ENCODE data around the gene PRICKLE1. TPM values are rescaled to one million over a fixed set of nuclear protein-coding genes. Genes with fewer than 3 reads are reported as not detected.

Gene PRICKLE1
- total RNA-seq, 1 donor from 2014 or later = 20.9 TPM

DNA sequence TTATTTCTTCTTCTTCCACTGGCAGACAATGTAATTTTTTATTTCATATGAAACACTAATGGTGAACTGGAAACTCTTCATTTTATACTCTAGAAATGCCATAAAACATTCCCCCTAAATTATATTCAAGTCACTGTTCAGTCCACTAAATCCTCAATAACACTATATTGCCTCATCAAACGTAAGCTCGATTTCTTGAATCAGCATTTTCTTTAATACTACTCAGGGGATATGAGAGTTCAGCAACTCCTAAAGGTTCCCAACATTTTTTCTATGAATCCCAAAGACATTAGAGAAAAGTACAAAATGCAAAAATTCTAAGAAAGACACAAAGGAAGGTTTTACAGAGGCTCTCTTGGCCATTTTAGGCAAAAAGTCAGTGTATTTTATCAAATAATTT lies 59.3 kb downstream of the PRICKLE1 start:
- intact Hi-C loops (cut with micrococcal nuclease) = no loop called here
- no peaks in the 10 kb centered on the region for H3K9me3 ChIP-seq (replicated peaks)
- no peak for DNase-seq
- peaks cover 12% of the 10 kb centered on the region for H3K4me1 ChIP-seq
- TF ChIP-seq, protein P1, sequence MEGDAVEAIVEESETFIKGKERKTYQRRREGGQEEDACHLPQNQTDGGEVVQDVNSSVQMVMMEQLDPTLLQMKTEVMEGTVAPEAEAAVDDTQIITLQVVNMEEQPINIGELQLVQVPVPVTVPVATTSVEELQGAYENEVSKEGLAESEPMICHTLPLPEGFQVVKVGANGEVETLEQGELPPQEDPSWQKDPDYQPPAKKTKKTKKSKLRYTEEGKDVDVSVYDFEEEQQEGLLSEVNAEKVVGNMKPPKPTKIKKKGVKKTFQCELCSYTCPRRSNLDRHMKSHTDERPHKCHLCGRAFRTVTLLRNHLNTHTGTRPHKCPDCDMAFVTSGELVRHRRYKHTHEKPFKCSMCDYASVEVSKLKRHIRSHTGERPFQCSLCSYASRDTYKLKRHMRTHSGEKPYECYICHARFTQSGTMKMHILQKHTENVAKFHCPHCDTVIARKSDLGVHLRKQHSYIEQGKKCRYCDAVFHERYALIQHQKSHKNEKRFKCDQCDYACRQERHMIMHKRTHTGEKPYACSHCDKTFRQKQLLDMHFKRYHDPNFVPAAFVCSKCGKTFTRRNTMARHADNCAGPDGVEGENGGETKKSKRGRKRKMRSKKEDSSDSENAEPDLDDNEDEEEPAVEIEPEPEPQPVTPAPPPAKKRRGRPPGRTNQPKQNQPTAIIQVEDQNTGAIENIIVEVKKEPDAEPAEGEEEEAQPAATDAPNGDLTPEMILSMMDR (IDR thresholded peaks at IDR 0.05; ENCODE audit: borderline replicate concordance) = no peak
- H3K4me3 ChIP-seq = no peak overlapping the region
- no peaks in the 10 kb centered on the region for H3K27me3 ChIP-seq (ENCODE audit: low read depth)
- H3K27ac ChIP-seq (replicated peaks) = no peak overlapping the region
- H3K36me3 ChIP-seq = no peaks in the 10 kb centered on the region

DNA sequence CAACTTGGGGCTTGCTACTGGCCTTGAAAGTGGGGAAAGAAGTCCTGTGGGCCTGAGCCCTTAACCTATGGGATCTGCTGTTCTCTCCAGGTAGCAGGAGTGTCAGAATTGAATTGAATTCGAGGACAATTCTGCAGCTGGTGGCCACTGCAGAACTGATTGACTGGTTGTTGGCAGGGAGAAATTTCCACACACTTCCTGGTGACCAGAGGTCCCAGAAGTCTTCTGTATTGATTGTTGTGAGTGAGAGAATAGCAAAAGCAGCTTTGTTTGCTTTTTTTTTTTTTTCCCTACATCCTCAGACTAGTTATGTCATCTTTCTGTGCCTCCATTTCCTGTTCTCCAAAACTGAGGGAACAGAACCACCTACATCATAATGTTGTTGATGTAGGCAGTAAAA lies 64.1 kb downstream of the PRICKLE1 start:
- Histone ChIP-seq H3K4me1 (no peaks in the 10 kb centered on the region), H3K27ac (replicated peaks) (no peak overlapping the region), H3K27me3 (ENCODE audit: low read depth) (no peaks in the 10 kb centered on the region), H3K4me3 (no peak overlapping the region), H3K9me3 (replicated peaks) (no peaks in the 10 kb centered on the region), H3K36me3 (no peaks in the 10 kb centered on the region)
- TF ChIP-seq, protein P1 (IDR thresholded peaks at IDR 0.05; ENCODE audit: borderline replicate concordance) = no peak
- intact Hi-C loops (cut with micrococcal nuclease) = no loop called here
- DNase-seq = no peak

DNA sequence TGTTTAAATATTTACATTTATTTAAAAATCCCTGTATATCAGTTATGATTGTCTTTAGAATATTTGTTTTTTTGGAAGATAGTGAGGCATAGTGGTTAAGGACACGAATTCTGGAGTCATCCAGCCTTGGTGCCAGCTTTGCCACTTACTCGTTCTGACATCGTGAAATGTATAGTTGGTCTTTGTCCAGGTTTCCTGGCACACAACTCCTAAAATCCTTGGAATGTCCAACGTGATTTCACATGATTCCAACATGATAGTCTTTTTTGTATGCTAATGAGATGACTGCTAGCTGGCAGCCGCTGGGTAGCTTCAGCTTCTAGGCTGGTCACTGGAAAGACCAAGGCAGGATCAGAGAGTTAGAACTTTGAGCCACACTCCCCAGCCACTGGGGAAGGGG lies 64.8 kb downstream of the PRICKLE1 start:
- H3K4me3 ChIP-seq = no peak overlapping the region
- no peak overlapping the region for H3K27ac ChIP-seq (replicated peaks)
- no peaks in the 10 kb centered on the region for H3K27me3 ChIP-seq (ENCODE audit: low read depth)
- DNase-seq = no peak
- H3K4me1 ChIP-seq = no peaks in the 10 kb centered on the region
- no peaks in the 10 kb centered on the region for H3K36me3 ChIP-seq
- no peaks in the 10 kb centered on the region for H3K9me3 ChIP-seq (replicated peaks)
- TF ChIP-seq, protein P1 (IDR thresholded peaks at IDR 0.05; ENCODE audit: borderline replicate concordance) = no peak
- intact Hi-C loops (cut with micrococcal nuclease) = no loop called here

DNA sequence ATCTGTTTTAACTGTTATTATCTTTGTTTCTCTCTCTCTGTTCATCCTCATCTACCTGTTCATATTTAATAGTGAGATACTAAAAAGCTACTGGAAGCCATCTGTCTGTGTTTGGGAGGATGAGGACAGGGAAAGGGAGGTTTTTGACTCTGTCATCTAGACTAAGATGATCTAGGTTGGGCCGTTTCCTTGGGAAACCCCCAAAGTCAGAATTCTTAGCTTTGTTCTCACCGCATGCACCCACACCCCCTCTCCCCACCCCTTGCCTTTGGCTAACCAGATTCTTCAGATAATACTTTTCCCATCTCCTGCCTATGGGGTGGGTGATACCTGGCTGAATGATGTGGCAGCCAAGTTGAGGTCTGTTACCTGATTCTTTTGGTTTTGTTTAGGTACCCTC lies 73.0 kb downstream of the PRICKLE1 start:
- TF ChIP-seq, protein P1 (IDR thresholded peaks at IDR 0.05; ENCODE audit: borderline replicate concordance) = no peak
- no peak overlapping the region for H3K27ac ChIP-seq (replicated peaks)
- no peaks in the 10 kb centered on the region for H3K36me3 ChIP-seq
- no peaks in the 10 kb centered on the region for H3K27me3 ChIP-seq (ENCODE audit: low read depth)
- intact Hi-C loops (cut with micrococcal nuclease) = no loop called here
- peaks cover 12% of the 10 kb centered on the region for H3K9me3 ChIP-seq (replicated peaks)
- no peak for DNase-seq
- H3K4me1 ChIP-seq = no peaks in the 10 kb centered on the region
- H3K4me3 ChIP-seq = no peak overlapping the region

DNA sequence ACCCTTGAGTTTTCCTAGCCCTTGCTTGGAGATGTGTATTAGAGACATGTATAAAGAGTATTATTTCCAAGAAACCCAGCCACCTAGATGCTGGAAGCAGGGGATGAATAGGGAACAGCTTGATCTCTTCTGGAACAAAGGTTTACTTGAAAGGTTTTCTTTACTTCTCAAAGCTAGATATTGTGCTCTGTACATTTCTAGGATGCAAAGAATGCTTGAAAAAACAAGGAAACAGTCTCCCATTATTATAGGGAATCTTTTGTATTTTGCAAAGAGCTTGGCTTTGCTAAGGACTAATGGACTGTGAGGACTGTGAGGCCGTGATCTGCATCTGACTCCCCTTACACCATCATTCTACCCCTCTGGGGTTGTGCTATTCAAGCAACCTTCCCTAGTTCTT lies 77.9 kb downstream of the PRICKLE1 start:
- intact Hi-C loops (cut with micrococcal nuclease) = no loop called here
- DNase-seq = no peak
- TF ChIP-seq, protein P1 (IDR thresholded peaks at IDR 0.05; ENCODE audit: borderline replicate concordance) = no peak

DNA sequence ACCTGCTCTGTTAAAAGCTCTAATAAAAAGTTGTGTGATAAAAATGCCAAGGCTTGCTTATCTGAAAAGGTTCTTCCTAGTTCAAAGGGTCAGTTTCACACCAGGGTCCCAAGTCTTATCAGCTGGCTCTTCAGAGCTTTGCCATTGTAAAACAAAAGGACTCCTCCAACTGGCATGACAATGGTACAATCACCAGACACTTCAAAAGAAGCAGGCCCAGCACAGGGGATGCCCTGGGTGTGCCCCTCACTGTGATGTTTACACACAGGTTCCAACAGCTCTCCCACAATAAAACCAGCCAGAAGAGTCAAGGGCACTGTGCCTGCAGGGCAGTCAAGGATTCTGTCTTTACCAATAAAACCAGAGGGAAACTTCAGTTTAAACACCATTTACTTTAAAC lies 78.7 kb downstream of the PRICKLE1 start:
- DNase-seq = no peak
- no peaks in the 10 kb centered on the region for H3K27me3 ChIP-seq (ENCODE audit: low read depth)
- intact Hi-C loops (cut with micrococcal nuclease) = no loop called here
- no peaks in the 10 kb centered on the region for H3K36me3 ChIP-seq
- H3K4me1 ChIP-seq = peaks cover 18% of the 10 kb centered on the region
- no peak overlapping the region for H3K27ac ChIP-seq (replicated peaks)
- H3K9me3 ChIP-seq (replicated peaks) = no peaks in the 10 kb centered on the region
- H3K4me3 ChIP-seq = no peak overlapping the region
- TF ChIP-seq, protein P1 (IDR thresholded peaks at IDR 0.05; ENCODE audit: borderline replicate concordance) = no peak

More for the DNA sequence above, 77.9 kb downstream of the PRICKLE1 start:
- H3K4me3 ChIP-seq = no peak overlapping the region
- no peaks in the 10 kb centered on the region for H3K27me3 ChIP-seq (ENCODE audit: low read depth)
- H3K9me3 ChIP-seq (replicated peaks) = peaks cover 8% of the 10 kb centered on the region
- no peaks in the 10 kb centered on the region for H3K36me3 ChIP-seq
- H3K27ac ChIP-seq (replicated peaks) = no peak overlapping the region
- H3K4me1 ChIP-seq = peaks cover 18% of the 10 kb centered on the region

All from left ventricle myocardium inferior (tissue), 1 donor.